Testis (tissue), 2 donors: ENCODE data around the gene MYL1.

ENCODE experiments used
- CTCF ChIP-seq, 3 experiments: fragments of 450-650 bp in 2 of 3; fragments of 200-600 bp in 1 of 3; sonication (generic) in 1 of 3; IDR thresholded peaks; one replicate each; pipeline ENCODE4 v1.5.1; 2016 to 2019; ENCODE audit warnings: antibody characterized with exemption in 3 of 3, mild to moderate bottlenecking in 2 of 3, moderate library complexity in 1 of 3
- POLR2A ChIP-seq: fragments of 450-650 bp; IDR thresholded peaks from one replicate; pipeline ENCODE4 v1.6.1; 2017; ENCODE audit warnings: antibody characterized with exemption, mild to moderate bottlenecking, moderate library complexity

GRCh38 chr2:210318891-210319290 is 3.9 kb upstream of the MYL1 start:
- TF ChIP-seq CTCF (IDR thresholded peaks at IDR 0.05) (no peak), POLR2A (no peak)
